K562 (cell line): ENCODE measurements around the gene CSAD. TPM values are rescaled to one million over a fixed set of nuclear protein-coding genes. Genes with fewer than 3 reads are reported as not detected.

Experiments
- BRD4 ChIP-seq: fragments of 200-600 bp; sonication (generic); IDR thresholded peaks from 2 replicates; pipeline ENCODE4 v1.6.1; 2017; ENCODE audit warnings: inconsistent platforms
- HDAC6 ChIP-seq: IDR thresholded peaks from 2 replicates; pipeline ENCODE4 v1.6.1; 2012; ENCODE audit warnings: low read depth, mild to moderate bottlenecking, control low read depth, inconsistent platforms, low read length, moderate library complexity
- KDM5B ChIP-seq: fragments of 200-600 bp; sonication (generic); IDR thresholded peaks from 2 replicates; pipeline ENCODE4 v1.6.1; 2012; ENCODE audit warnings: low read depth, mild to moderate bottlenecking, moderate library complexity, low read length, control low read depth, inconsistent platforms; ENCODE audit not compliant: insufficient replicate concordance
- MTA1 ChIP-seq: fragments of 450-650 bp; IDR thresholded peaks from 2 replicates; pipeline ENCODE4 v1.6.1; 2017; ENCODE audit warnings: borderline replicate concordance
- PHB ChIP-seq: fragments of 250-450 bp; sonication (Bioruptor Pico); IDR thresholded peaks from 2 replicates; pipeline ENCODE4 v1.5.0; 2021
- POLR2B ChIP-seq: fragments of 450-650 bp; IDR thresholded peaks from 2 replicates; pipeline ENCODE4 v1.6.1; 2018; ENCODE audit warnings: low read depth; ENCODE audit not compliant: partially characterized antibody
- ZNF174 ChIP-seq: fragments of 250-450 bp; sonication (Bioruptor Pico); IDR thresholded peaks from 2 replicates; pipeline ENCODE4 v1.4.0; 2020; ENCODE audit warnings: mild to moderate bottlenecking
- ZNF445 ChIP-seq: fragments of 250-450 bp; sonication (Bioruptor Pico); IDR thresholded peaks from 2 replicates; pipeline ENCODE4 v1.4.0; 2020; ENCODE audit warnings: low read depth, mild to moderate bottlenecking, moderate library complexity
- polyA plus RNA-seq, 8 experiments: library from polyadenylated mRNA; depleted of rRNA in 4 of 8; stranded (reverse) in 5 of 8; unstranded in 3 of 8; fragments of >200 nt; fragmentation: Nextera tagmentation in 2 of 8; fragmentation: Illumina TruSeq in 1 of 8; extraction: Ambion mirVana in 2 of 8; extraction: Trizol in 1 of 8; gene quantifications; 2 replicates each; pipeline versions ENCODE4 v1.2.1 to v1.2.3, GENCODE V29; 2011 to 2014; ENCODE audit warnings: inconsistent platforms in 1 of 8, missing spikeins in 1 of 8
- total RNA-seq, 7 experiments: library from RNA; depleted of rRNA in 6 of 7; stranded (reverse); fragments of >200 nt in 6 of 7; fragmentation: Illumina TruSeq in 2 of 7; extraction: Trizol in 2 of 7; gene quantifications; 2 replicates each; pipeline versions ENCODE4 v1.2.1 to v1.2.3, GENCODE V29; 2011 to 2021; ENCODE audit warnings: low replicate concordance in 1 of 7
- TF ChIP-seq, protein P1 (sequence below): fragments of 450-650 bp; formaldehyde crosslinking; IDR thresholded peaks from 2 replicates; pipeline ENCODE4 v1.4.0; 2020; ENCODE audit warnings: mild to moderate bottlenecking, moderate library complexity
- TF ChIP-seq, protein P2 (sequence below): fragments of 250-450 bp; sonication (Bioruptor Pico); IDR thresholded peaks from 2 replicates; pipeline ENCODE4 v1.8.0; 2021; ENCODE audit warnings: moderate library complexity, mild to moderate bottlenecking, inconsistent platforms

The CSAD gene
- total and polyA plus RNA-seq, 9 of the 15 experiments (the other 6 are each of a cell fraction or from before 2014, with no cell fraction given): 1.8 to 19.6 (median 8.1) TPM

DNA sequence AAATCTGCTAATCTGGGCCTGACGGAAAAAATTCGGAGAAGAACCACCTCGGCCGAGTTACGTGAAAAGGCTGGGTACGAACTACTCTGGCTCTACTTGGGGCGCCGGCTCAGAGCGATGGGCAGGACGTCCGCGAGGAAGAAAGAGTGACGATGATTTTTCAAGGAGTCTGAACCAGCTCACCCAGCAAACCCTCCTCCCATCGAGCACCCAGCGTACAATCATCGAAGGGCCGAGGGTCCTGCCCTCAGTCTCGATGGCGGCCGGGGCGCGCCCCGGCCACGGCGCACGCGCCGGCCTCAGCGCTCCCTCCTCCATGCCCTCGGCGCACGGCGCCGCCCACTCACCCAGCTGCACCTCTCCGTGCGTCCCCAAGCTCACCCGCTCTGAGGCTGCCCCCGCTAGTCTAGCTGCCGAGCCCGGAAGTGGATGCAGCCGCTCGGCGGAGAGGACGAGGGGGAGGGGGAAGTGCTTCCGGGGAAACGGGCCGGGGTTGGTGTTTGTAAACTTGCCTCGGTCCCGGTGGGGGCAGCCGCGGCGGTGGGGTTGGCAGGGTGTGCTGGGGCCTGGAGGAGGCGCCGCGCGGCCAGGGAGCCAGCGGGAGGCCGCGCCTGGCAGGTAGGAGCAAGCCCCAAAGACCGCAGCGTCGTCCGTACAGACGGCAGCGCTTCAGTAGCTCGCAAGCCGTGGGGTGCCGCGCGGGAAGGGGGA, at the start of gene CSAD, which contains the start of gene ZNF740 (continued):
- TF ChIP-seq PHB (CRISPR knock-in tag): no peak
- TF ChIP-seq MTA1: no peak
- TF ChIP-seq KDM5B: peak; percentile 86
- TF ChIP-seq, protein P1, sequence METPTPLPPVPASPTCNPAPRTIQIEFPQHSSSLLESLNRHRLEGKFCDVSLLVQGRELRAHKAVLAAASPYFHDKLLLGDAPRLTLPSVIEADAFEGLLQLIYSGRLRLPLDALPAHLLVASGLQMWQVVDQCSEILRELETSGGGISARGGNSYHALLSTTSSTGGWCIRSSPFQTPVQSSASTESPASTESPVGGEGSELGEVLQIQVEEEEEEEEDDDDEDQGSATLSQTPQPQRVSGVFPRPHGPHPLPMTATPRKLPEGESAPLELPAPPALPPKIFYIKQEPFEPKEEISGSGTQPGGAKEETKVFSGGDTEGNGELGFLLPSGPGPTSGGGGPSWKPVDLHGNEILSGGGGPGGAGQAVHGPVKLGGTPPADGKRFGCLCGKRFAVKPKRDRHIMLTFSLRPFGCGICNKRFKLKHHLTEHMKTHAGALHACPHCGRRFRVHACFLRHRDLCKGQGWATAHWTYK (CRISPR knock-in tag): no peak
- no peak for TF ChIP-seq ZNF445 (CRISPR knock-in tag)
- TF ChIP-seq, protein P2, sequence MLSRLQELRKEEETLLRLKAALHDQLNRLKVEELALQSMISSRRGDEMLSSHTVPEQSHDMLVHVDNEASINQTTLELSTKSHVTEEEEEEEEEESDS: no peak
- TF ChIP-seq HDAC6: no peak
- peak; percentile 56 for TF ChIP-seq POLR2B
- TF ChIP-seq ZNF174 (CRISPR knock-in tag): no peak
- TF ChIP-seq BRD4: 0 out of 2 replicates have a peak, but pooled peaks have one; percentile 47
